HCT116 (cell line): ENCODE measurements around the gene C3orf20. TPM values are rescaled to one million over a fixed set of nuclear protein-coding genes. Genes with fewer than 3 reads are reported as not detected.

Source experiments
- ATAC-seq: fragments of 200-7000 bp; cut with Tn5 transposase; 2 replicates; pipeline ENCODE4 v1.9.1; 2020; ENCODE audit warnings: mild to moderate bottlenecking, moderate library complexity
- BruUV-seq: library from RNA; stranded (reverse); fragments of 400-500 nt; replicated peaks from 2 replicates; lab custom pipeline; 2021; lab: Mats Ljungman, UMichigan
- CTCF ChIA-PET: fragments of 300-600 bp; sonication (Branson Sonifier 250); formaldehyde crosslinking; loops from one replicate; lab custom pipeline; 2021; ENCODE audit warnings: antibody characterized with exemption; lab: Charles Lee
- POLR2A ChIA-PET: fragments of 300-600, 350-600 bp; sonication (Branson Sonifier 250); formaldehyde crosslinking; loops from one replicate; lab custom pipeline; 2021; ENCODE audit warnings: antibody characterized with exemption; lab: Charles Lee
- RAD21 ChIA-PET, 2 experiments: fragments of 300-600 bp; sonication (Branson Sonifier 250); formaldehyde crosslinking; loops; one replicate each; lab custom pipeline; 2023; ENCODE audit warnings: low total read pairs in 2 of 2; ENCODE audit not compliant: uncharacterized antibody in 2 of 2, unreplicated experiment in 2 of 2, low non-redundant PET in 1 of 2; lab: Charles Lee
- DNase-seq: peaks from one replicate; pipeline ENCODE4 v3.0.0-alpha.2; 2010; ENCODE audit warnings: low read depth, low spot score
- H2AFZ ChIP-seq: fragments of 200-600 bp; shearing (Covaris generic), sonication (generic); 2 replicates; pipeline ENCODE4 v1.6.1; 2017; ENCODE audit warnings: low read depth, mixed run types, mixed read lengths, antibody characterized with exemption, low read length; ENCODE audit not compliant: poor library complexity, severe bottlenecking
- H3K27ac ChIP-seq: 2 replicates; pipeline ENCODE4 v1.5.1; 2012; ENCODE audit warnings: low read depth, low read length
- H3K27me3 ChIP-seq: fragments of 200-600 bp; sonication (generic); 2 replicates; pipeline ENCODE4 v1.6.1; 2016; ENCODE audit warnings: mixed run types, low read length, mixed read lengths; ENCODE audit not compliant: insufficient read depth
- H3K36me3 ChIP-seq, 2 experiments: fragments of 200-500 bp in 1 of 2; fragments of 200-600 bp in 1 of 2; sonication (Bioruptor generic) in 1 of 2; sonication (generic) in 1 of 2; 2 replicates each; pipeline versions ENCODE4 v1.5.1 to v1.6.1; 2014 to 2016; ENCODE audit warnings: low read length in 2 of 2, inconsistent platforms in 1 of 2, mixed read lengths in 1 of 2, mixed run types in 1 of 2; ENCODE audit not compliant: insufficient read depth in 2 of 2, control insufficient read depth in 1 of 2
- H3K4me1 ChIP-seq, 2 experiments: fragments of 200-600 bp in 1 of 2; sonication (generic) in 1 of 2; 2 replicates each; pipeline versions ENCODE4 v1.5.1 to v1.6.1; 2012 to 2017; ENCODE audit warnings: low read length in 2 of 2, inconsistent platforms in 1 of 2, mild to moderate bottlenecking in 1 of 2, mixed read lengths in 1 of 2, mixed run types in 1 of 2, moderate library complexity in 1 of 2; ENCODE audit not compliant: insufficient read depth in 2 of 2, control insufficient read depth in 1 of 2
- H3K4me2 ChIP-seq: fragments of 200-600 bp; sonication (generic); 2 replicates; pipeline ENCODE4 v1.6.1; 2017; ENCODE audit warnings: mixed run types, low read length, mixed read lengths
- H3K4me3 ChIP-seq, 2 experiments: fragments of 200-600 bp in 1 of 2; sonication (generic) in 1 of 2; replicated peaks in 1 of 2; 2 replicates each; pipeline ENCODE4 v1.5.1; 2011 to 2016; ENCODE audit warnings: low read length in 2 of 2, control low read depth in 1 of 2, low read depth in 1 of 2, mild to moderate bottlenecking in 1 of 2, mixed read lengths in 1 of 2, mixed run types in 1 of 2
- H3K79me2 ChIP-seq: fragments of 200-600 bp; sonication (generic); 2 replicates; pipeline ENCODE4 v1.6.1; 2017; ENCODE audit warnings: mild to moderate bottlenecking, mixed run types, low read length, moderate library complexity, mixed read lengths; ENCODE audit not compliant: insufficient read depth
- H3K9ac ChIP-seq: fragments of 200-600 bp; sonication (generic); 2 replicates; pipeline ENCODE4 v1.6.1; 2016; ENCODE audit warnings: low read length, mixed read lengths
- H3K9me2 ChIP-seq: fragments of 200-600 bp; sonication (generic), shearing (Covaris generic); 2 replicates; pipeline ENCODE4 v1.6.1; 2017; ENCODE audit warnings: mixed run types, mild to moderate bottlenecking, moderate library complexity; ENCODE audit not compliant: insufficient read depth
- H3K9me3 ChIP-seq, 2 experiments: fragments of 200-500 bp in 1 of 2; fragments of 200-600 bp in 1 of 2; sonication (Bioruptor generic) in 1 of 2; sonication (generic) in 1 of 2; 2 replicates each; pipeline ENCODE4 v1.6.1; 2014 to 2017; ENCODE audit warnings: low read length in 2 of 2, mixed read lengths in 2 of 2, inconsistent platforms in 1 of 2, low read depth in 1 of 2, mild to moderate bottlenecking in 1 of 2, mixed run types in 1 of 2, moderate library complexity in 1 of 2; ENCODE audit not compliant: control insufficient read depth in 1 of 2, insufficient read depth in 1 of 2
- H4K20me1 ChIP-seq: fragments of 200-600 bp; sonication (generic), shearing (Covaris generic); 2 replicates; pipeline ENCODE4 v1.6.1; 2017; ENCODE audit warnings: mixed run types, mild to moderate bottlenecking, moderate library complexity; ENCODE audit not compliant: insufficient read depth
- ATF3 ChIP-seq: IDR thresholded peaks from 2 replicates; pipeline ENCODE4 v1.6.1; 2012
- CBX3 ChIP-seq: IDR thresholded peaks from 2 replicates; pipeline ENCODE4 v1.6.1; 2012; ENCODE audit warnings: low read depth
- CEBPB ChIP-seq: IDR thresholded peaks from 2 replicates; pipeline ENCODE4 v1.6.1; 2012; ENCODE audit warnings: low read depth
- EGR1 ChIP-seq: IDR thresholded peaks from 2 replicates; pipeline ENCODE4 v1.6.1; 2012; ENCODE audit warnings: low read depth
- ELF1 ChIP-seq: IDR thresholded peaks from 2 replicates; pipeline ENCODE4 v1.6.1; 2012; ENCODE audit warnings: low read depth, borderline replicate concordance
- EZH2phosphoT487 ChIP-seq: fragments of 200-600 bp; IDR thresholded peaks from 2 replicates; pipeline ENCODE4 v1.6.1; 2018; ENCODE audit warnings: antibody characterized with exemption, borderline replicate concordance
- FOSL1 ChIP-seq: IDR thresholded peaks from 2 replicates; pipeline ENCODE4 v1.6.1; 2012; ENCODE audit warnings: low read depth
- JUND ChIP-seq: IDR thresholded peaks from 2 replicates; pipeline ENCODE4 v1.6.1; 2012
- MAX ChIP-seq: IDR thresholded peaks from 2 replicates; pipeline ENCODE4 v1.6.1; 2012
- POLR2A ChIP-seq: IDR thresholded peaks from 2 replicates; pipeline ENCODE4 v1.7.0; 2011; ENCODE audit warnings: borderline replicate concordance; ENCODE audit not compliant: insufficient read depth, insufficient read length; ENCODE audit errors: extremely low read depth
- POLR2AphosphoS5 ChIP-seq: IDR thresholded peaks from 2 replicates; pipeline ENCODE4 v1.6.1; 2011; ENCODE audit warnings: mild to moderate bottlenecking, low read depth, low read length, moderate library complexity
- RAD21 ChIP-seq: IDR thresholded peaks from 2 replicates; pipeline ENCODE4 v1.6.1; 2012; ENCODE audit warnings: low read depth, mild to moderate bottlenecking
- REST ChIP-seq: IDR thresholded peaks from 2 replicates; pipeline ENCODE4 v1.6.1; 2012; ENCODE audit warnings: low read depth
- SIN3A ChIP-seq: IDR thresholded peaks from 2 replicates; pipeline ENCODE4 v1.6.1; 2012; ENCODE audit warnings: low read depth
- SP1 ChIP-seq: IDR thresholded peaks from 2 replicates; pipeline ENCODE4 v1.6.1; 2012; ENCODE audit warnings: low read depth
- TCF7L2 ChIP-seq: IDR thresholded peaks from 2 replicates; pipeline ENCODE4 v1.7.0; 2011; ENCODE audit warnings: borderline replicate concordance, inconsistent platforms; ENCODE audit not compliant: insufficient read depth, insufficient read length; ENCODE audit errors: extremely low read depth
- YY1 ChIP-seq: IDR thresholded peaks from 2 replicates; pipeline ENCODE4 v1.6.1; 2011; ENCODE audit warnings: low read length, low read depth, moderate library complexity, mild to moderate bottlenecking; ENCODE audit not compliant: insufficient replicate concordance; ENCODE audit errors: extremely low read depth
- ZBTB33 ChIP-seq: IDR thresholded peaks from 2 replicates; pipeline ENCODE4 v1.6.1; 2011; ENCODE audit warnings: mild to moderate bottlenecking, low read length, moderate library complexity; ENCODE audit not compliant: insufficient replicate concordance; ENCODE audit errors: extremely low read depth
- intact Hi-C: fragments of 100-400 bp; cut with micrococcal nuclease; formaldehyde crosslinking; loops from 2 replicates; pipeline ENCODE4 v1.10.0; 2022
- total RNA-seq: library from RNA; stranded (reverse); gene quantifications from one replicate; pipeline ENCODE4 v1.2.1, GENCODE V29; 2021; ENCODE audit not compliant: unreplicated experiment

The C3orf20 gene
- total RNA-seq, 1 experiment from 2014 or later = 0.20 TPM

- Histone ChIP-seq H3K9ac (no peak overlapping the region), H3K4me1 (peaks cover 0 to 3% of the 10 kb centered on the region in 2 experiments; a peak in 1 of 4 replicates), H3K79me2 (no peaks in the 10 kb centered on the region), H4K20me1 (no peaks in the 10 kb centered on the region), H3K4me2 (no peak overlapping the region), H3K9me2 (no peaks in the 10 kb centered on the region), H3K36me3 (no peaks in the 10 kb centered on the region), H3K9me3 (no peaks in the 10 kb centered on the region), H3K4me3 (no peak overlapping the region), H2AFZ (no peak overlapping the region), H3K27ac (no peak overlapping the region), H3K27me3 (no peaks in the 10 kb centered on the region)
- no TSS peak for BruUV-seq
- ChIA-PET RAD21 (no interaction called here), POLR2A (no interaction called here), CTCF (no interaction called here)
- DNase-seq (no peak), ATAC-seq (no peak)
- intact Hi-C loops = no loop called here
- TF ChIP-seq REST (no peak), ELF1 (no peak), MAX (no peak), SIN3A (no peak), EGR1 (no peak), ATF3 (no peak), POLR2A (no peak), CBX3 (no peak), RAD21 (no peak), YY1 (no peak), CEBPB (no peak), FOSL1 (no peak), ZBTB33 (no peak), POLR2AphosphoS5 (no peak), EZH2phosphoT487 (no peak), JUND (no peak), TCF7L2 (no peak), SP1 (no peak)
- TF ChIP-seq, all 23 proteins: peak for 0
These were observed 46.5 kb upstream of the C3orf20 start for GRCh38 chr3:14628406-14628805.
